ENCODE results near the gene DYNLT2B. TPM values are rescaled to one million over a fixed set of nuclear protein-coding genes. Genes with fewer than 3 reads are reported as not detected.

The DYNLT2B gene
- total RNA-seq, 5 donors from 2014 or later (not counting 1 experiment from before 2014, with no cell fraction given), result 3.2 to 8.5 (median 7.8) TPM

GRCh38 chr3:196334982-196335381 is 16.9 kb upstream of the DYNLT2B start:
- Mint-ChIP-seq H3K9me3 (no peaks in the 10 kb centered on the region), H3K27ac (no peak overlapping the region), H3K27me3 (peaks cover 3% of the 10 kb centered on the region in 2 donors), H3K4me3 (no peak overlapping the region), H3K36me3 (no peaks in the 10 kb centered on the region), H3K4me1 (no peaks in the 10 kb centered on the region)
- Histone ChIP-seq H3K27ac (ENCODE audit: low read length) (no peak overlapping the region), H3K36me3 (ENCODE audit: control insufficient read depth in 2 of 2, extremely low read depth in 1 of 2, insufficient read depth in 1 of 2, low read length in 1 of 2) (no peaks in the 10 kb centered on the region), H3K4me1 (ENCODE audit: control insufficient read depth in 1 of 2, extremely low read depth in 1 of 2, insufficient read depth in 2 of 2, low read length in 2 of 2) (no peaks in the 10 kb centered on the region), H3K4me3 (ENCODE audit: control insufficient read depth in 1 of 2, extremely low read depth in 1 of 2, low read length in 1 of 2) (no peak overlapping the region), H3K27me3 (replicated peaks in 1 of 2; ENCODE audit: control insufficient read depth in 2 of 2, extremely low read depth in 1 of 2, insufficient read depth in 2 of 2, low read length in 1 of 2) (peaks cover 0 to 16% of the 10 kb centered on the region in 2 experiments), H3K9me3 (no peaks in the 10 kb centered on the region)
- ChIA-PET CTCF (no interaction called here), POLR2A (no interaction called here)
- ATAC-seq (replicated peaks in 1 of 4) (no peak), DNase-seq (no peak)
- WGBS (ENCODE audit: insufficient coverage), result no CpG with 5 or more reads among the region's 1 CpG

GRCh38 chr3:196332168-196332567 is 14.1 kb upstream of the DYNLT2B start:
- Histone ChIP-seq H3K9me3 (no peaks in the 10 kb centered on the region), H3K27me3 (replicated peaks in 1 of 2; ENCODE audit: control insufficient read depth in 2 of 2, extremely low read depth in 1 of 2, insufficient read depth in 2 of 2, low read length in 1 of 2) (peaks cover 0 to 6% of the 10 kb centered on the region in 2 experiments), H3K27ac (ENCODE audit: low read length) (no peak overlapping the region), H3K4me3 (ENCODE audit: control insufficient read depth in 1 of 2, extremely low read depth in 1 of 2, low read length in 1 of 2) (no peak overlapping the region), H3K4me1 (ENCODE audit: control insufficient read depth in 1 of 2, extremely low read depth in 1 of 2, insufficient read depth in 2 of 2, low read length in 2 of 2) (no peaks in the 10 kb centered on the region), H3K36me3 (ENCODE audit: control insufficient read depth in 2 of 2, extremely low read depth in 1 of 2, insufficient read depth in 1 of 2, low read length in 1 of 2) (no peaks in the 10 kb centered on the region)
- WGBS (ENCODE audit: insufficient coverage), result 88% methylated on average over 8 of the region's 8 CpGs
- Mint-ChIP-seq H3K36me3 (no peaks in the 10 kb centered on the region), H3K4me1 (no peaks in the 10 kb centered on the region), H3K27me3 (peaks cover 0 to 5% of the 10 kb centered on the region in 2 donors), H3K9me3 (no peaks in the 10 kb centered on the region), H3K4me3 (no peak overlapping the region), H3K27ac (no peak overlapping the region)
- POLR2A ChIA-PET, result no interaction called here
- ATAC-seq (replicated peaks in 1 of 4), result no peak
- no peak for DNase-seq
- CTCF ChIA-PET, result no interaction called here

DNA sequence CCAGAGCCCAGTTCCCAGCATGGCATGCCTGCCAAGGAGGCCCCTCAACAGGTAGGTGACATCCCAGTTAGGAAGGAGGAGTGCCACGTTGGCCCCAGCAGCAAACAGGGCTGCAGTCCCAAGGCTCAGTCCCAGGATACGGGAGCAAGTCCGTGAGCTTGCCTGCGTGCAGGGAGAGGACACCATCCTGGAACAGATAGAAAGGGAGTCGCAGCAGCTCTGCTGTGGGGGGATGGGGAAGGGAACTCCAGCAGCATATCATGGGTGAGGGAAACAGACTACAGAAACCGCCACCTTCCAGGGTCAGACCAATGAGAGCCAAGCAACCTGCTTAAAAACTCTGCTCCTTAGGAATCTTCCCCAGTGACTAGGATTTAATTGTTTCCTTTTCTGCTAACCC is 9.4 kb upstream of the DYNLT2B start:
- Mint-ChIP-seq H3K27me3 (peaks cover 0 to 3% of the 10 kb centered on the region in 2 donors), H3K27ac (no peak overlapping the region), H3K4me1 (no peaks in the 10 kb centered on the region), H3K4me3 (no peak overlapping the region), H3K9me3 (no peaks in the 10 kb centered on the region), H3K36me3 (no peaks in the 10 kb centered on the region)
- CTCF ChIA-PET, result interaction anchor here in 1 of 2 donors (0.5 kb wide), 1 partner anchor 107 kb away, joined by 3 read pairs; no protein-coding TSS in a partner anchor
- Histone ChIP-seq H3K27me3 (replicated peaks in 1 of 2; ENCODE audit: control insufficient read depth in 2 of 2, extremely low read depth in 1 of 2, insufficient read depth in 2 of 2, low read length in 1 of 2) (peaks cover 0 to 6% of the 10 kb centered on the region in 2 experiments), H3K36me3 (ENCODE audit: control insufficient read depth in 2 of 2, extremely low read depth in 1 of 2, insufficient read depth in 1 of 2, low read length in 1 of 2) (no peaks in the 10 kb centered on the region), H3K4me1 (ENCODE audit: control insufficient read depth in 1 of 2, extremely low read depth in 1 of 2, insufficient read depth in 2 of 2, low read length in 2 of 2) (no peaks in the 10 kb centered on the region), H3K9me3 (no peaks in the 10 kb centered on the region), H3K4me3 (ENCODE audit: control insufficient read depth in 1 of 2, extremely low read depth in 1 of 2, low read length in 1 of 2) (no peak overlapping the region), H3K27ac (ENCODE audit: low read length) (no peak overlapping the region)
- no peak for DNase-seq
- POLR2A ChIA-PET, result no interaction called here
- WGBS (ENCODE audit: insufficient coverage), result 84% methylated on average over 3 of the region's 6 CpGs
- no peak for ATAC-seq (replicated peaks in 1 of 4)

- H3K36me3 Mint-ChIP-seq, result no peaks in the 10 kb centered on the region
- no peak overlapping the region for H3K4me3 ChIP-seq (ENCODE audit: control insufficient read depth in 1 of 2, extremely low read depth in 1 of 2, low read length in 1 of 2)
- H3K4me1 Mint-ChIP-seq, result no peaks in the 10 kb centered on the region
- H3K27ac Mint-ChIP-seq, result no peak overlapping the region
- 83% methylated on average over 8 of the region's 9 CpGs for WGBS (ENCODE audit: insufficient coverage)
- DNase-seq (no peak), ATAC-seq (replicated peaks in 1 of 4) (no peak)
- H3K27me3 ChIP-seq (replicated peaks in 1 of 2; ENCODE audit: control insufficient read depth in 2 of 2, extremely low read depth in 1 of 2, insufficient read depth in 2 of 2, low read length in 1 of 2), result peaks cover 0 to 4% of the 10 kb centered on the region in 2 experiments
- H3K4me3 Mint-ChIP-seq, result no peak overlapping the region
- no peak overlapping the region for H3K27ac ChIP-seq (ENCODE audit: low read length)
- H3K9me3 Mint-ChIP-seq, result no peaks in the 10 kb centered on the region
- H3K9me3 ChIP-seq, result no peaks in the 10 kb centered on the region
- H3K4me1 ChIP-seq (ENCODE audit: control insufficient read depth in 1 of 2, extremely low read depth in 1 of 2, insufficient read depth in 2 of 2, low read length in 2 of 2), result no peaks in the 10 kb centered on the region
- ChIA-PET CTCF (interaction anchor here in 1 of 2 donors (0.5 kb wide), 1 partner anchor 108 kb away, joined by 3 read pairs; no protein-coding TSS in a partner anchor), POLR2A (no interaction called here)
- peaks cover 0 to 3% of the 10 kb centered on the region in 2 donors for H3K27me3 Mint-ChIP-seq
- H3K36me3 ChIP-seq (ENCODE audit: control insufficient read depth in 2 of 2, extremely low read depth in 1 of 2, insufficient read depth in 1 of 2, low read length in 1 of 2), result no peaks in the 10 kb centered on the region
Measured at GRCh38 chr3:196326936-196327335, 8.9 kb upstream of the DYNLT2B start.

DNA sequence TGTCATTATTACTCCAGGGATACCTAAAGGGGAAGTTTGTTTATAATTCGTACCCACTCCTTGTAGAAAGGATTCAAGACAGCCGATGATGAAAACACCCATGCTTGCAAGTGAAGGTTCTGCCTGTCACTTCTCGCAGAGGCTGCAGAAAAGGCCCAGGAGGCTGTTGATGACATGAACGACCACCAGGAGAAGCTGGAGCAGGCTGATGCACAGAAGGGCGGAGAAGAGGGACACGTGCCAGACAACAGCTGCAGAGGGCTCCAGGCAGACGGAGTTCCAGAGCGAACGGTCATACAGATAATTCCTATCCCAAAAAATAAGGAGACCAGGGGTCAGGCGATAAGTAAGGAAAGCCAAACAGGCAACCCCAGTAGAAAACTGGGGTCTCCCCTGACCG is 5.7 kb upstream of the DYNLT2B start:
- POLR2A ChIA-PET, result no interaction called here
- H3K4me3 ChIP-seq (ENCODE audit: control insufficient read depth in 1 of 2, extremely low read depth in 1 of 2, low read length in 1 of 2), result no peak overlapping the region
- H3K27me3 ChIP-seq (replicated peaks in 1 of 2; ENCODE audit: control insufficient read depth in 2 of 2, extremely low read depth in 1 of 2, insufficient read depth in 2 of 2, low read length in 1 of 2), result no peaks in the 10 kb centered on the region
- Mint-ChIP-seq H3K4me1 (peaks cover 0 to 6% (median 3%) of the 10 kb centered on the region in 3 donors), H3K27me3 (peaks cover 0 to 3% of the 10 kb centered on the region in 2 donors), H3K9me3 (no peaks in the 10 kb centered on the region), H3K27ac (no peak overlapping the region), H3K36me3 (no peaks in the 10 kb centered on the region), H3K4me3 (no peak overlapping the region)
- 85% methylated on average over 6 of the region's 11 CpGs for WGBS (ENCODE audit: insufficient coverage)
- CTCF ChIA-PET, result no interaction called here
- H3K27ac ChIP-seq (ENCODE audit: low read length), result no peak overlapping the region
- DNase-seq (no peak), ATAC-seq (replicated peaks in 1 of 4) (no peak)
- H3K4me1 ChIP-seq (ENCODE audit: control insufficient read depth in 1 of 2, extremely low read depth in 1 of 2, insufficient read depth in 2 of 2, low read length in 2 of 2), result peaks cover 0 to 6% of the 10 kb centered on the region in 2 experiments
- H3K36me3 ChIP-seq (ENCODE audit: control insufficient read depth in 2 of 2, extremely low read depth in 1 of 2, insufficient read depth in 1 of 2, low read length in 1 of 2), result no peaks in the 10 kb centered on the region
- H3K9me3 ChIP-seq, result no peaks in the 10 kb centered on the region

DNA sequence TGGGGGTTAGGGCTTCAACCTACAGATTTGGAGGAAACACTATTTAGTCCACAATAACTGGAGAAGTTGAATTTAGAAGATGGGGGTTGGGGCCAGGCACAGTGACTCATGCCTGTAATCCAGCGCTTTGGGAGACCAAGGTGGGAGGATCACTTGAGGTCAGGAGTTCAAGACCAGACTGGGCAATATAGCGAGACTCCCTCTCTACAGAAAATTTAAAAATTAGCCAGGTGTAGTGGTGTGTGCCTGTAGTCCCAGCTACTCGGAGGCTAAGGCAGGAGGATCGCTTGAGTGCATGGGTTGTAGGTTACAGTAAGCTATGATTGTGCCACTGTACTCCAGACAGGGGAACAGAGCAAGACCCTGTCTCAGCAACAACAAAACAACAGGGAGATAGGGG is 5.0 kb upstream of the DYNLT2B start:
- DNase-seq (no peak), ATAC-seq (replicated peaks in 1 of 4) (no peak)
- CTCF ChIA-PET, result no interaction called here
- POLR2A ChIA-PET, result no interaction called here
- WGBS (ENCODE audit: insufficient coverage), result no CpG with 5 or more reads among the region's 4 CpGs
- Histone ChIP-seq H3K27me3 (replicated peaks in 1 of 2; ENCODE audit: control insufficient read depth in 2 of 2, extremely low read depth in 1 of 2, insufficient read depth in 2 of 2, low read length in 1 of 2) (no peaks in the 10 kb centered on the region), H3K4me1 (ENCODE audit: control insufficient read depth in 1 of 2, extremely low read depth in 1 of 2, insufficient read depth in 2 of 2, low read length in 2 of 2) (peaks cover 0 to 11% of the 10 kb centered on the region in 2 experiments), H3K9me3 (no peaks in the 10 kb centered on the region), H3K4me3 (ENCODE audit: control insufficient read depth in 1 of 2, extremely low read depth in 1 of 2, low read length in 1 of 2) (no peak overlapping the region), H3K27ac (ENCODE audit: low read length) (no peak overlapping the region), H3K36me3 (ENCODE audit: control insufficient read depth in 2 of 2, extremely low read depth in 1 of 2, insufficient read depth in 1 of 2, low read length in 1 of 2) (no peaks in the 10 kb centered on the region)
- H3K27ac Mint-ChIP-seq, result no peak overlapping the region
- H3K4me3 Mint-ChIP-seq, result no peak overlapping the region
- H3K36me3 Mint-ChIP-seq, result no peaks in the 10 kb centered on the region
- H3K9me3 Mint-ChIP-seq, result no peaks in the 10 kb centered on the region
- H3K4me1 Mint-ChIP-seq, result peaks cover 0 to 8% (median 3%) of the 10 kb centered on the region in 3 donors
- peaks cover 0 to 3% of the 10 kb centered on the region in 2 donors for H3K27me3 Mint-ChIP-seq

- H3K4me3 Mint-ChIP-seq, result no peak overlapping the region
- Histone ChIP-seq H3K4me1 (ENCODE audit: control insufficient read depth in 1 of 2, extremely low read depth in 1 of 2, insufficient read depth in 2 of 2, low read length in 2 of 2) (peaks cover 2 to 19% of the 10 kb centered on the region in 2 experiments), H3K36me3 (ENCODE audit: control insufficient read depth in 2 of 2, extremely low read depth in 1 of 2, insufficient read depth in 1 of 2, low read length in 1 of 2) (no peaks in the 10 kb centered on the region), H3K4me3 (ENCODE audit: control insufficient read depth in 1 of 2, extremely low read depth in 1 of 2, low read length in 1 of 2) (no peak overlapping the region), H3K9me3 (no peaks in the 10 kb centered on the region), H3K27ac (ENCODE audit: low read length) (no peak overlapping the region), H3K27me3 (replicated peaks in 1 of 2; ENCODE audit: control insufficient read depth in 2 of 2, extremely low read depth in 1 of 2, insufficient read depth in 2 of 2, low read length in 1 of 2) (no peaks in the 10 kb centered on the region)
- 89% methylated on average over 10 of the region's 11 CpGs for WGBS (ENCODE audit: insufficient coverage)
- no peak overlapping the region for H3K27ac Mint-ChIP-seq
- ChIA-PET POLR2A (no interaction called here), CTCF (no interaction called here)
- DNase-seq, result no peak
- H3K9me3 Mint-ChIP-seq, result no peaks in the 10 kb centered on the region
- no peaks in the 10 kb centered on the region for H3K27me3 Mint-ChIP-seq
- no peak for ATAC-seq (replicated peaks in 1 of 4)
- peaks cover 0 to 17% (median 7%) of the 10 kb centered on the region in 3 donors for H3K4me1 Mint-ChIP-seq
- H3K36me3 Mint-ChIP-seq, result no peaks in the 10 kb centered on the region
Measured at GRCh38 chr3:196321162-196321561, 3.1 kb upstream of the DYNLT2B start.

Measured in T-cell (primary cell).